Activated gamma-delta T cell treated with Interleukin-2 at 50 U/mL for 16 hours (primary cell): ENCODE measurements around the gene INTS4.
A peak's percentile ranks its signal among the peaks of the same experiment; 100 is the strongest.
"Not testable (repeated sequence)": the region's sequence is repeated elsewhere in the genome, so short reads cannot be mapped to it uniquely, and the experiment has no call there.

Experiments
- DNase-seq: peaks from one replicate; pipeline ENCODE4 v3.0.0-alpha.2; 2020

INTS4 gene

GRCh38 chr11:77994434-77995362 lies at the start of gene INTS4:
Gene INTS4, minus strand, starts transcription at chr11:77994668. Its CDS starts 25 bp downstream, at chr11:77994643.
- DNase-seq: peak; percentile 97

GRCh38 chr11:78041843-78042440 lies 47.5 kb upstream of the INTS4 start:
- DNase-seq: no peak

DNA sequence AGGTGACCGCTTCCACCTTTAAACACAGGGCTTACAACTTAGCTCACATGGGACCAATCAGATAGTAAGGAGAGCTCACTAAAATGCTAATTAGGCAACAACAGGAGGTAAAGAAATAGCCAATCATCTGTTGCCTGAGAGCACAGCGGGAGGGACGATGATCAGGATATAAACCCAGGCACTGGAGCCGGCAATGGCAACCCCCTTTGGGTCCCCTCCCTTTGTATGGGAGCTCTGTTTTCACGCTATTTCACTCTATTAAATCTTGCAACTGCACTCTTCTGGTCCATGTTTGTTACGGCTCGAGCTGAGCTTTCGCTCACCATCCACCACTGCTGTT lies 46.9 kb upstream of the INTS4 start:
- DNase-seq: not testable (repeated sequence)

- DNase-seq: no peak
These were observed 46.4 kb upstream of the INTS4 start for GRCh38 chr11:78040691-78041379.

GRCh38 chr11:78039919-78040671 lies 45.6 kb upstream of the INTS4 start:
- DNase-seq: peak; percentile 20

GRCh38 chr11:78039391-78039918 lies 45.0 kb upstream of the INTS4 start:
- no peak for DNase-seq

DNA sequence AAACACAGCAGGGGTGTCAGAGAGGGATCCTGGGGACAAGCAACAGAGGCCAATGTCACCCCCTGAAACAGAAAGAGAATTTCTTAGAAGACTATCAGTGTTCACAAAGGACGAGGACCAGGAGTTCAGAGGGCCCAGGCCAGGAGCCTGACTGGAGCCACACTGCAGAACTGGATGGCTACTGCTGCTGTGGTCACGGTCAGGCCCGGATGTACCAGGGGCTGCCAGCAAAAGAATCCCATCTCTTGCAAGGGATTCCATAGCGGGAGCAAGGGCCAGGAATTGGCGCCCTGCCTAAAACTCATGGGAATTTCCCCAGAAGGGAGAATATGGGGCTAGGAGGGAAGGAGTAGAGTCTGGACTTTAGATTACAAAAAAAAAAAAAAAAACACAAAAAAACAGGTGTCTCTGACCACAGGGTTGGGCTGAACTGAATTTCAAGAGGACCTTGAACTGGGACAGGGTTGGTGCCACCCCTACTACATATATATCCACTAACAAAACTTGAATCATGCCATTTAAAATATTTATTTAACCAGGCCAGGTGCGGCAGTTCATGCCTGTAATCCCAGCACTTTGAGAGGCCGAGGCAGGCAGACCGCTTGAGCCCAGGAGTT lies 44.3 kb upstream of the INTS4 start:
- DNase-seq: no peak

- DNase-seq: no peak
These were observed 43.6 kb upstream of the INTS4 start for GRCh38 chr11:78037825-78038620.

- DNase-seq: no peak
These were observed 42.6 kb upstream of the INTS4 start for GRCh38 chr11:78037056-78037455.

- no peak for DNase-seq
These were observed 41.8 kb upstream of the INTS4 start for GRCh38 chr11:78036313-78036712.

DNA sequence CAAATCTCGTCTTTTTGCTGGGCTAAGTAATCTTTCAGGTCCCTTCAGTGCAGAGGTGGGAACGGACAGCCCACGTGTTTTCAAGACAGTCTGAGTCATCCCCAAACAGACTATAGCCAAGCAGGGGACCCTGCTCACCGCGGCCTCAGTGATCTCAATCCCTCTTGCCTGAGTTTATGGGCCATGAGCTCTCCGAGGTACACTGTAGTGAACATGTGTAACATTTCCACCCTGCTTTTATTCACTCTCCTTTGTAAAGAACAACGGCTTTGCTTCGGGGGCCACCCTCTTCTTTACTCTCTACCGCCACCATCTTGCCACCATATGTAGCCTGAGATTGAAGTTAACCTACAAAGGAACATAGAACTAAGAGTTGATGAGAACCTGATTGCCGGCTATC lies 40.2 kb upstream of the INTS4 start:
- no peak for DNase-seq

- no peak for DNase-seq
These were observed 38.6 kb upstream of the INTS4 start for GRCh38 chr11:78033040-78033439.

GRCh38 chr11:78032090-78032489 lies 37.6 kb upstream of the INTS4 start:
- no peak for DNase-seq

DNA sequence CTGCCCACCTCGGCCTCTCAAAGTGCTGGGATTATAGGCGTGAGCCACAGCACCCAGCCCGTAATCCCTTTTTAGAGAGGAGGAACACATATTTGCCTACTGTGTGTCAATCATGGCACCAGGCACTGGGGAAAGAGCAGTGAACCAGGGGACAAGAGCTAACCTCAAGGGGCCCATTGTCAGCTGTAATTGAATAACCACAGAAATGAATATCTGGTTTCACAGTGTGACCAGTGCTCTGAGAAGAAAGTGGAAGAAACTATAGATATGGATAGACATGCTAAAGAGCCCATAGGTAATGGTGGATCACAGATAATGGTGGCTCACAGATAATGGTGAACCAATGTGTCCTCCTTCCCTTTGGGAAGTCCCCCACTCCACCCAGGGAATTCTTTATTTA lies 37.2 kb upstream of the INTS4 start:
- DNase-seq: no peak

GRCh38 chr11:78030429-78031325 lies 36.2 kb upstream of the INTS4 start:
- no peak for DNase-seq

DNA sequence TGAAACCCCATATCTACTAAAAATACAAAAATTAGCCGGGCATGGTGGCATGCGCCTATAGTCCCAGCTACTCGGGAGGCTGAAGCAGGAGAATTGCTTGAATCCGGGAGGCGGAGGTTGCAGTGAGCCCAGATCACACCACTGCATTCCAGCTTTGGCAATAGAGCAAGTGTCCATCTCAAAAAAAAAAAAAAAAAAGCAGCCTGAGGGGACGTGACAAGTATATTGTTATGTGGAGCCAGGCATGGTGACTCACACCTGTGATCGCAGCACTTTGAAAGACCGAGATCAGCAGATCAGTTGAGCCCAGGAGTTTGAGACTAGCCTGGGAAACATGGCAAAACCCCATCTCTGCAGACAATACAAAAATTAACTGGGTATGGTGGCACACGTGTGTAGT lies 34.0 kb upstream of the INTS4 start:
- not testable (repeated sequence) for DNase-seq

- no peak for DNase-seq
These were observed 33.3 kb upstream of the INTS4 start for GRCh38 chr11:78027759-78028158.

DNA sequence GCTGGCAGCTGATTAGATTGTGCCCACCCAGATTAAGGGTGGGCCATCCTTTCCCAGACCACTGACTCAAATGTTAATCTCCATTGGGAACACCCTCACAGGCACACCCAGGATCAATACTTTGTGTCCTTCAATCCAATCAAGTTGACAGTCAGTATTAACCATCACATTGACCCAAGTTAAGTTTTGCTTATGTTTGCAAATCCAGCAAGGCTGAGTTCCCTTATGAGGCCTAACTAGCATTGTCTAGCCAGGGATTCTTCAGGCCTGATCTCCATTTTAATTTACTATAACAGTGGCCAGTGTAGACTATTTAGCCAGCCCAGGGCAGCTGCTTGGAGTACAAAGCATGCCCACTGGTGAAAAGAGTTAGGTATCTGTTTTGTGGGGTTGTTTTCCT lies 30.9 kb upstream of the INTS4 start:
- DNase-seq: no peak

GRCh38 chr11:78023426-78023825 lies 29.0 kb upstream of the INTS4 start:
- DNase-seq: no peak
